K562 (cell line): ENCODE results near the gene TTC24. TPM values are rescaled to one million over a fixed set of nuclear protein-coding genes. Genes with fewer than 3 reads are reported as not detected.
A peak's percentile ranks its signal among the peaks of the same experiment; 100 is the strongest.

ENCODE experiments used
- ATF3 ChIP-seq, 2 experiments: fragments of 450-650 bp in 1 of 2; sonication (generic) in 1 of 2; formaldehyde crosslinking in 1 of 2; IDR thresholded peaks in 1 of 2; conservative IDR thresholded peaks in 1 of 2; 2 replicates each; pipeline versions ENCODE4 v1.6.1 to v1.8.1; 2016 to 2023; ENCODE audit warnings: mild to moderate bottlenecking in 2 of 2, moderate library complexity in 2 of 2, inconsistent platforms in 1 of 2, missing genetic modification reagents in 1 of 2
- CHD2 ChIP-seq: IDR thresholded peaks from 2 replicates; pipeline ENCODE4 v1.6.1; 2011; ENCODE audit warnings: low read depth, low read length
- COPS2 ChIP-seq: fragments of 450-650 bp; conservative IDR thresholded peaks from 2 replicates; pipeline ENCODE4 v1.6.1; 2016; ENCODE audit warnings: mild to moderate bottlenecking, moderate library complexity
- DPF2 ChIP-seq: fragments of 450-650 bp; IDR thresholded peaks from 2 replicates; pipeline ENCODE4 v1.6.1; 2016
- EHMT2 ChIP-seq: fragments of 450-650 bp; IDR thresholded peaks from 2 replicates; pipeline ENCODE4 v1.6.1; 2018; ENCODE audit warnings: antibody characterized with exemption
- PHF20 ChIP-seq: fragments of 450-650 bp; IDR thresholded peaks from 2 replicates; pipeline ENCODE4 v1.6.1; 2018; ENCODE audit not compliant: partially characterized antibody
- POLR3A ChIP-seq: IDR thresholded peaks from 2 replicates; pipeline ENCODE4 v1.6.1; 2011; ENCODE audit warnings: borderline replicate concordance, mild to moderate bottlenecking, moderate library complexity; ENCODE audit not compliant: insufficient read length, insufficient read depth; ENCODE audit errors: extremely low read depth
- RBM15 ChIP-seq: fragments of 200-400 bp; formaldehyde crosslinking; IDR thresholded peaks from 2 replicates; pipeline ENCODE4 v1.6.1; 2018; ENCODE audit warnings: mild to moderate bottlenecking, low read length, moderate library complexity; ENCODE audit not compliant: insufficient read depth
- RBM39 ChIP-seq: fragments of 200-400 bp; formaldehyde crosslinking; optimal IDR thresholded peaks from 2 replicates; pipeline ENCODE3; 2018; ENCODE audit warnings: low read depth, low read length
- SMAD3 ChIP-seq: fragments of 450-650 bp; formaldehyde crosslinking; conservative IDR thresholded peaks from 2 replicates; pipeline ENCODE4 v1.4.0; 2020; ENCODE audit warnings: mild to moderate bottlenecking
- TFAM ChIP-seq: fragments of 250-450 bp; sonication (Bioruptor Pico); conservative IDR thresholded peaks from 2 replicates; pipeline ENCODE4 v1.5.0; 2021; ENCODE audit warnings: mild to moderate bottlenecking, moderate library complexity
- ZMIZ1 ChIP-seq, 2 experiments: fragments of 150-350 bp in 1 of 2; IDR thresholded peaks; 2 replicates each; pipeline ENCODE4 v1.6.1; 2012 to 2016; ENCODE audit warnings: low read depth in 2 of 2, low read length in 2 of 2, mild to moderate bottlenecking in 1 of 2, moderate library complexity in 1 of 2
- ZNF253 ChIP-seq: fragments of 250-450 bp; sonication (Bioruptor Pico); conservative IDR thresholded peaks from 2 replicates; pipeline ENCODE4 v1.6.1; 2021; ENCODE audit warnings: mild to moderate bottlenecking
- ZNF518B ChIP-seq: fragments of 250-450 bp; sonication (Bioruptor Pico); IDR thresholded peaks from 2 replicates; pipeline ENCODE4 v1.5.0; 2021; ENCODE audit warnings: mild to moderate bottlenecking, moderate library complexity
- polyA plus RNA-seq, 8 experiments: library from polyadenylated mRNA; depleted of rRNA in 4 of 8; stranded (reverse) in 5 of 8; unstranded in 3 of 8; fragments of >200 nt; fragmentation: Nextera tagmentation in 2 of 8; fragmentation: Illumina TruSeq in 1 of 8; extraction: Ambion mirVana in 2 of 8; extraction: Trizol in 1 of 8; gene quantifications; 2 replicates each; pipeline versions ENCODE4 v1.2.1 to v1.2.3, GENCODE V29; 2011 to 2014; ENCODE audit warnings: inconsistent platforms in 1 of 8, missing spikeins in 1 of 8
- total RNA-seq, 7 experiments: library from RNA; depleted of rRNA in 6 of 7; stranded (reverse); fragments of >200 nt in 6 of 7; fragmentation: Illumina TruSeq in 2 of 7; extraction: Trizol in 2 of 7; gene quantifications; 2 replicates each; pipeline versions ENCODE4 v1.2.1 to v1.2.3, GENCODE V29; 2011 to 2021; ENCODE audit warnings: low replicate concordance in 1 of 7

Gene TTC24
- total and polyA plus RNA-seq, 9 of the 15 experiments (the other 6 are each of a cell fraction or from before 2014, with no cell fraction given) = not detected

GRCh38 chr1:156601122-156601830 lies 21.8 kb downstream of the TTC24 start, which contains the start of gene GPATCH4 (continued):
- peak; percentile 23; the same call in 1 of the 2 replicates for TF ChIP-seq CHD2
- no peak for TF ChIP-seq ZNF518B (CRISPR knock-in tag)
- TF ChIP-seq SMAD3 (CRISPR knock-in tag) = no peak
- no peak for TF ChIP-seq ZMIZ1 (IDR thresholded peaks at IDR 0.05; ENCODE audit: low read depth in 2 of 2, low read length in 2 of 2)
- TF ChIP-seq ZNF253 (CRISPR knock-in tag) = no peak
- no peak for TF ChIP-seq RBM15
- TF ChIP-seq PHF20 = peak; percentile 96
- no peak for TF ChIP-seq COPS2
- no peak for TF ChIP-seq TFAM
- no peak for TF ChIP-seq RBM39
- TF ChIP-seq DPF2 = no peak
- no peak for TF ChIP-seq ATF3 (IDR thresholded peaks at IDR 0.05)
- 0 out of 2 replicates have a peak, but pooled peaks have one; percentile 54 for TF ChIP-seq ATF3 (CRISPR knock-in tag; conservative IDR thresholded peaks at IDR 0.05)
- TF ChIP-seq EHMT2 = no peak
- no peak for TF ChIP-seq POLR3A
